DMS153 (cell line): ENCODE data around the gene FRMD4A.

Experiments used
- DNase-seq: peaks from one replicate; lab custom pipeline; 2025; lab: John Stamatoyannopoulos, UW

Gene FRMD4A

DNA sequence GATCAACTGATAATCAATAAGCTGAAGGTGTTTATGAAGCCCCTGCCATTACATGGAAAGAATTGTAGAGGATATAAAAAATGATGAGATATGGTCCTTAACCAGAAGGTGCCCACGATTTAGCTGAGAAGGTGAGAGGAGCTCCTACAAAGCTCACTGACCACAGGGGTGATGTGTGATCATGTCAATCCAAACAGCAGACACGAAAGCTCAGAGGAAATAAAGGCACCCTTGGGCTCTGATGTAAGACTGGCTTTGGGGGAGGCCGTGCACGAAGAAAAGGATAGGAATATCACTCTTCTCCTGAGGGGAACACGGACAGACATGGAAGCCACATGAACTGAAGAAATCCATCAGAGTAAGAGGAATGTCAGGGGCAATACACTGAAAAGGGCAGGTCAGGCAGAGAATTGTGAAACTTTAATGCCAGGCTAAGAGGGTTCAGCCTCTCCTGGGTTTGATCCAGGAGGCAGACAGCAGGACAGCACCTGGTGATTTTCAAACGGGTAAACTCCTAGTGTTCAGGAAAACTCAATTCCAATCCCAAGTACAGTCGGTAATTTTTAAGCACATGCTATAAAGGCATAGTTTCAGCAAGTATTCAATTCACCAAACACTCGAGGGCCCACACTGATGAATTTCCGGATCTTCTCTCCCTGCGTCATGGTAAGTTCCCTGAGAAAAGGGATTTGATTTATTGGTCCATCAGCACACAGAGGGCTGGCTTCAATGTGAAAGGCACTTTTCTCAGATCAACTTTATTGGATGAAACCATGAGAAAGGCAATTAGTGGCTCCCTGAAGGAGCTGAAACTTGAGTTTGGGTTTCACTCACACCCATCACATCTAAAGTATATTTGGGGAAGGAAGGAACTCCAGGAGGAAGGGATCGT, 580.2 kb downstream of the FRMD4A start:
- DNase-seq: no peak

DNA sequence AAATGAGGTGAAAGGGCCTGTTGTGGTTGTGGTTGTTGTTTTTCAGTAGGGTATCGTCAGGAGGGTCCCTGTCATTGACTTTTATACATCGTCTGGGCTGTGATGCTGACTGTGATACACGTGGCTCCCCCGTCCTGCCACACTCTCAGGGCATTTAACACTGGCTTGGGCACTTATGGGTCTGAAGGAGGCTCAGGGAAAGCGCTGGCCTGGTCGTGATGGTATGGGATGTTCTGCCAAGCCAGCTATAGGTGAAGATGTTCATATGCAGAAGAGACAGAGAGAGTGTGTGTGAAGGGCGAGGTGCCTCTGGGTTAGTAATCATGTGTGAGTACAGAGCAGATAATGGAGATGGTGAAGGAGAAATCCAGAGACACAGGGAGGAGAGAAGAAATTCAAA, 585.5 kb downstream of the FRMD4A start:
- DNase-seq: no peak

DNA sequence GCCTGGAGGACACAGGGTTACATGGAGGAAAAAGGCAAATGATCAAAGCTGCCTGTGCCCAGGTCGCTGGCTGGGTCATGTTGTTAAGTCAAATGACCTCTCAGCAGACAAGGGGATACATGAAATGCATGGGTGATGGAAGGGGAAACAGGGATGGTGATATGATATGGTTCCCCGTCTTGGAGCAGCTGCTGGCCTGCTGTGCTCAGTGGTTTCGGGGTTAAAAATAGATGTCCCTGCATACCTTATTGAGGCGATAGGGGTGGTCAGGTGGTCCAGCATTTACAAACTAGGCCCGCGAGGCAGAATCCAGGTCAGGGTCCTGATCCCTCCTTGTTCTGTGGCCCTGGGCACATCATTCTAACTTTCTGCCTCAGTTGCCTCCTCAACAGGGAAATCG, 586.8 kb downstream of the FRMD4A start:
- DNase-seq: no peak

DNA sequence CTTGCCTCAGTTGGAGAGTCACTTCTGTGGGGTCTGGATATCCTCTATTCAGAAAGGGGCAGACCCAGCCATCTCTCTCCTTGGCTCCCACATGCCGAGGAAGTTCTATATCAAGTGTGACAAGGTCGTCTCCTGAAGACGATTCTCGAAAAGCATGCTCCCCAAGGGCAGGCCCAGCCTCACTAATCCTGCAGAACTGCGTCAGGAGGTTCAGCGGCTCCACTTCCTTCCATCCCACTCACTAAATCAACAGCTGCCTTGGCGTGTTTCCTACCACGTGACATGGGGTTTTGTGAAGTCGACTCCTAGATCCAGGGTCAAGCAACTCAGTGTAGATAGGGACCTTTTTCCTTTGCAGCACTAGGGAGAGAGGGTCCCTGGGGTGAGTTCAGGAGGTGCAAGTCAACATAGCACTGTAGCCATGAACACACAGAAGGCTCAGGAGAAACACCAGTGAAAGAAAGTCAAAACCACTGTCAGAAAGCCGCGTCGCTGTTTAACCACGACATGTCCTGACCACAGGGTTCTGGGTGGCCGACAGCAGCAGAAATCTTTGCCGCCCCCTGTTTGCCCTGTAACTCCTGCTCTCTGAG, 587.5 kb downstream of the FRMD4A start:
- no peak for DNase-seq

DNA sequence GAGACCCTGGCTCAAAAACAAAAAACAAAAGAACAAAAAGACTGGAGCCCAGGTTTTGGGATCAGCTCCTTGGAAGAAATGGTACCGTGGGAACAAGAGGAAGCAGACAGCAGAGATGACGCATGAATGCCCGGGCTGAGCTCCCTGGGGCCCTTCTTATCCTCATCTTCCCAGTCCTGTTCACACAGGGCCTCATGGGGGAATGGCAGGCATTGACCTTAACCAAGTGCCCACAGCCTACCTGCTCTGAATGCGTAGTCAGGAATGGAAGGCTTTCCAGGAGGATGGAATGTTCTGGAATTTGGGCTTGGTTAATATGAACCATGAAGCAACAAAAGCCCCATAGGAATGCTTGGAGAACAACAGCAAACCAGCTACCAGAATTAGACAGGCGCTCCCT, 589.3 kb downstream of the FRMD4A start:
- no peak for DNase-seq

DNA sequence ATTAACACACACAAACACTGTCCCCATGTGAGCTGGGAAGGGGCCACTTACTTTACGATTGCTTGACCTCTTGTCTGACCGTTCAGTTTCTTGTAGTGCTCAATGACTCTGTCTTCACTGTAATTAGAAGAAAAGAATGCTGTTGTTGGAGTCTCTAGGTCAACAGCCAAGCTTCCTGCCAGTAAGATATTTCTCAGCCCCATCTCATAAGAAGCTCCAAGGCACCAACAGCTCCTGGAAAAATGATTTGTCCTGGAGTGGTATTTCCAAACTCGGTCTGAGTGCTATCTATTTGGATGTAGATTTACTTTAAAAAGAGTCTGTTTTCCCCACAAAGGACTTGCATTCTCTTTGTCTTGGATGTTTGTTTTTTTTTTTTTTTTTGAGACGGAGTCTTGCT, 590.3 kb downstream of the FRMD4A start:
- no peak for DNase-seq

DNA sequence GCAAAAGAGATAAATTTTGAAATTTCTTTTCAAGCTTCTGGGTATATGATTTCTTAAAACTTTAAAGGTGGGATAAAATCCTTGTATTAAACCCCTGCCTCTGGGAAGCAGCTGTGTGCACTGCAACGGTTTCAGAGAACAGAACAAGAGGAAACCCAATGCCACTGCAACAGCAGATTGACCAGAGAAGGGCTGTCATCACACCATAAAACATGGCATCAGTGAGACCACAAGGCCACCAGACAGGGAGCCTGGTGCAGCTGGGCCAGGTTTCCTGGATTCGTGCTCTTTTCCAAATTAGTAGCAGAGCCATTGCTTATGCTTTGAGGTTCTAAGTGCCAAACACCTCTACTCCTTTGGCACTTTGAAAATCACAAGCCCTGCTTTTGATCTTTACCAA, 591.5 kb downstream of the FRMD4A start:
- DNase-seq: no peak

DNA sequence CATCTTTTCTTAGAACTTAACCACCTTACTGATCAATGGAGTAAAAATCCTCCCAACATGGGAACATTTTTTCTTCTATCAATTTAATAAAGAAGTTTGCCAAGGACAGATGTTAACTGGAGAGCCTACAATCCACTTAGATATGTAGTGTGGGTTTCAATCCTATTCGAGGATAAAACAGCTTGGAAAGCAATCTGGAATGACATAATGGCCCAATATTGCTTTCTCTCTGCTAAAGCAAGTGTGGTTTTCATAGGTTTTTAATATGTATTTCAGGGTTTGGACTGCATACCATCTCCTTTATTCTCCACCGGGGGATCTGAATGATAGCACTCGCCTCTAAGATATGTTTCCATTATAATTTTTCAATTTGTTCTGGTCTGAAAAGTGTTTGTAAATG, 594.2 kb downstream of the FRMD4A start:
- DNase-seq: no peak

DNA sequence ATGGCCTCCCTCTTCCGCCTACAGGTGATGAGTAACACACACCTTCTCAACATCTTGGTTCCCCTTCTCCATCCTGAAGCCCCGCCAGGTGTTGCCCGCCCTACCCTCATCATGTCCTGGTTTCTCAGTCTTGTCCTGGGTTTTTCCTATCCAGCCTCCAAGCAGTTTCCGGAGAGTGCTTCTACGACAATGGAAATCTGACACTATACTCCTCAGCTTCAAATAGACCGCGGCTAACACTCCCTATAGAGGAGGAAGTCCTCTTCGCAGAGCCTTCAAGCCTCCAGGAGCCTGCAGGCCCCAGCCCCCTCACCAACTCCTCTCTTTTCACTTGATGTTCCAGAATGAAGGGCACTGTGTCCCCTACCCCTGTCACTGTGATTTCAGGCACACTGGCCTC, 596.6 kb downstream of the FRMD4A start:
- no peak for DNase-seq

DNA sequence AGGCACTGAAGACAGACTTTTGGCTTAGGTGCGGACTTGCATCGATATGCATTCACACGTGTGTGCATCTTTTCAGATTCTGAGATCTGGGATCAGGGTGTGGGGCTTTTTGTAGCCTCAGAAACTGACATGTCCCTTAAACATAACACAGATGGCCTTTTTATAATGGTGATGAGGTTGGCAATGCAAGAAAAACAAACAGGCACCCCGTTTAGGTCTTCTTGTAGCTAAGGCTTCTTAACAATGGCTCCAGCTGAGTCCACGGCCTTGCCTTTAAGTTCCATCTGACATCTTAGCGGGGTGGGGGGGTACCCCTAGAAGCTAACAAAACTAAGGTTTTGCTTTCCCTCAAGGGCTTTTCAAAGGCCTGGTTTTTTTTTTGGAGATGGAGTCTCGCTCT, 597.7 kb downstream of the FRMD4A start:
- DNase-seq: no peak

DNA sequence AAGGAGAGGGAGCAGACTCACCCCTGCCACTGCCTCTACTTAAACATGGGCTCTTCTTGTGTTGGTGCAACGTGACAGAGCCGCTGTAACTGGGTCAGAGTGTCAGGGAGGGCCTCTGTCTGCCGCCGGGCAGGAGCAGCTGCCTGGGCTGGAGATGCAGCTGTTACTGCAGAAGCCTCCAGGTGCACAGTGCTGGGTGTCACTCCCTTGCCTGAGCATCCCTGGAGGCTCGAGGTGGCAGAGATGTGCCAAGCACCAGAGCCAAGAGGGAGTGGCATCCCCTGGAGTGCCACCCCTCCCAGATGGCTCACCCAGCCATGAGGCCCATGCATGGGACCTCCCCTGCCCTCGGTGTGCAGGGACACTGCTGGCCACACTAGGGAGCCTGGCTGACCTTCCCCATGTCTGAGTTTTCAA, 598.3 kb downstream of the FRMD4A start:
- DNase-seq: no peak

DNA sequence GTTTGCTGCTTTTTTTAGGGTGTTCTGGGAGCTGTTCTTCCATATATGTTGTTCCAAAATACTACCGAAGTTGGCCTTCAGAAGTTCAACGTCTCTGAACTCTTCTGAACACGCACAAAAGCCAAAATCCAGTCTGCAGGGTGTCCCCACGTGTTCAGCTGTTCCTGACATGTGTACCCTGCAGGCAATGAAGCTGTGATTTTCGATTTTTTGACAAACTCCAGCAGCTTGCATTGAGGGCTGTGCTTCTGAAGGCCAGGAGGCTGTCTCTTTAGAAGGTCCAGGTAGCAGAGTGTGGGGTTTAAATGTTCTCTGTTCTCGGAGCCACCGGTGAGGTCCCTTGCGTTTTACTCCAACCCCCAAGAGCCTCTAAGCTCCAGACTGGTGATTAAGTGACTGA, 598.9 kb downstream of the FRMD4A start:
- no peak for DNase-seq

DNA sequence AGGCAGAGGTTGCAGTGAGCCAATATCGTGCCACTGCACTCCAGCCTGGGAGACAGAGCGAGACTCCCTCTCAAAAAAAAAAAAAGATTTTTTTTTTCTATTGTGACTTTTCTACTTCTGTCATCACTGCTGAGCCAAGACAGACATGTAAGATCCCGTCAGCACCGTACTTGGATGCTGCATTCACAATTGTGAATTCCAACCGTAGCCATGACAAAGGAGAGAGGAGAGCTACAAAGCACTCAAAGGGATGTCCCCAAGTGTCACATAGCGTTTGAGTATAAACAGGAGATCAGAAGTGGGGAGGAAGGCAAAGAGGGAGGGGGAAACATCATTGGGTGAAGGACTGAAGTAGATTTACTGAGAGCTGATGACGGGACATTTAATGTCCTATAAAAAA, 599.8 kb downstream of the FRMD4A start:
- DNase-seq: no peak

DNA sequence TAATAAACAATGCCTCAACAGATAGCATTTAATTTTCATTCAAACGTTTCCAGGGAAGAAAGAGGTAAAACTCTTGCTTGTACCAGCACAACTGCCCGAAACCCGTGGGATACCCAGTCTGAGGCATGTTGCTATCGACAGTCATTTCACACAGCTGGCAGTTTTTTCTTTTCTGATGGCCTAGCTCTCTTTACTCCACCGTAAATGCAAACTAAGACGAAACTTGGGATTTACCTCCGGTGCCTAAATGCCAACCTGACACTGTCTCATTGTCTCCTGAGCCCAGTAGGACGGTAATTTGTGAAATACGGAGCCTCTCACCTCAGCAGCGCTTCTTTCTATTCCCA, 600.4 kb downstream of the FRMD4A start:
- DNase-seq: no peak

DNA sequence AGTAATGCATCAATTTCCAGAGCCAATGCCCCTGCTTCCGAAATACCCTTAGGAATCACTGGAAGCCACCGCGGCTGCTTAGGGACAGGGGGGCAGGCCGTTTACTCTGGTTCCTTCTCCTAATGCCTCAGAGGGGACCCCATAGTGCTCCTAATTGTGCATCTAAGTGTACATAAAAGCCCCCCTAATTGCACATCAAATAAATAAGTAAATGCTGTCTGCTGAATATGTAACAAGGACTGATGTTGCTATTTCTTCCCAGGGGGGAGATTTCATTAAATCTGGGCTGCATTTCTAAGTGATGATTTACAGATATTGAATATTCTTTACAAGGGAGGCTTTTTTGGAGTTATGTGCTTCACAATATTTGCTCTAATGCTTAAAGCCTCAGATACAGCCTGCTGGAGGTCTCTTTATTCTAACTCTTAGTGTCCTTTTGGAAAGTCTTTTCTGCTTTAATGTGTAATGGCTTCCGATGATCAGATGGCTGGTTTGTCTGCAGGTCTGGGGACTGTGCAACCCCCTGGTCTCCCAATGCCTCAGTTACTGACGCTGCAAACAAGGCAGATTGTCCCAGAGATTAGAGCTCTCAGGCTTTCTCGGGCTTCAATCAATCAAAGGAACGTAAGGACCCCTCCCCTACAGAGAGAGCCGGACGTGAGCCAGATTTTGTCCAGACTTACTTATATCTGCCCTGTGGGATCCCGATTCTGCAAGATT, 601.0 kb downstream of the FRMD4A start:
- DNase-seq: no peak

DNA sequence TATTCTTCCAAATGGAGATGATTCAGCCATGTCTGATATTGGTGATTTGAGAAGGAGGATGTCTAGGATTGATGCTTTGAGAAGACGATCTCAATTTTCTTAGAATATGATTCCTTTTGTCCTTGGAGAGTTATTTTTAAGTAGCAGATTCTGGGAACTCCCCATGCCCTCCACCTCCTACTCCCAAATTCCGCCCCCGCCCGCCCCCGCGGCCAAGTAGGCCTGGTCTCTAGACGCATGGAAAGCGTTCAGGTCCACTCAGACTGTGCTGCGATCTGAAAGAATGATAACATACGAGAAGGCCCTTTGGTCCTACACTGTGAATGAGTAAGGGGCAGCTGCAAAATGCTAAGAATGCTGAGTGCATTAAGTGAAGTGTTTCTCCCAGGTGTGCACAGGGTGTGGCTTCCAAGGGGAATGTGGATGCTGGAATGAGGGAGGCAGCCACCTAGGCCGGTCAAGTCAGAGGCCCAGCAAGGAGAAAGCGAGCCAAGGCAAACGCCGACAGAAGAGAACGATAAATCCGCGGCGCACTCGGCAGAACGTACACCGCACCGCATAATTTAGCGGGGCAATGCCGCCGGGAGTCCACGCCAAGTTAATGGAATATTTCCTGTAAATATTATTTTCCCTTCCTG, 601.7 kb downstream of the FRMD4A start:
- DNase-seq: no peak

DNA sequence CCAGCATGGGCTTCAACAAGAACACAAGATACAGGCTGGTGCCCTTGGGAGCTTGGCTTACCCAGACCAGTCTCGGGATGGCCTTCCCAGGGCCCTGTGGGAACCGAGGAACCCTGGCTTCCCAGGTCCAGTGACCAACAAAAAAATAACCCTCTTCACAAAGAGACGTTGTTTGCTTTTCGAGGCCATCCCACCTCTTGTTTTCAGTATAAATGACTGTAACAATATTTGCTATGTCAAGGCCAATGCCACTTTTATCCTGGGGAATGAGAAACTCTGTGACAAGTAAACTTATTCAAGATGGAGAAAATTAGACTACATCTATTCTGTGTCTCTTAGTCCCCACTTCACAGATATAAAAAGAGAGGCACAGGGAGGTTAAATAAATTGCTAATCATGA, 605.1 kb downstream of the FRMD4A start:
- DNase-seq: no peak

DNA sequence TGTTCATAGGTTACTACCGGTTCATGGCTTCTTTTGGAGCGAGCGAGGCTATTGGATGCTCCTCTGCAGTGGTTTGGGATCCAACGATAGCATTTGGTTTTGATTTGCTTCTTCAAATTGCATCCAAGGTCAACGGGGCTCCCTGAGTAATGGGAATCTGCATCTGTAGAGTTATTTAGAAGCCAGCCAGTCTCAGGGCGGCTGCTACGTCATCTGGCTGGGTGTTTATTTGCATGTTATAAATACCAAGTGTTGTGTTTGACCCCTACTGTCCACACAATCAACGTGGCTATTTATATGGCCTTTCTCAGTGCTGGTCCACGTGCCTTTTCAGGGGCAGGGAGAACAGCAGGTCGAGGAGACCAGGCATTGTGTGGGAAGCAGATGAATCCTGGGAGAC, 606.2 kb downstream of the FRMD4A start:
- DNase-seq: no peak

DNA sequence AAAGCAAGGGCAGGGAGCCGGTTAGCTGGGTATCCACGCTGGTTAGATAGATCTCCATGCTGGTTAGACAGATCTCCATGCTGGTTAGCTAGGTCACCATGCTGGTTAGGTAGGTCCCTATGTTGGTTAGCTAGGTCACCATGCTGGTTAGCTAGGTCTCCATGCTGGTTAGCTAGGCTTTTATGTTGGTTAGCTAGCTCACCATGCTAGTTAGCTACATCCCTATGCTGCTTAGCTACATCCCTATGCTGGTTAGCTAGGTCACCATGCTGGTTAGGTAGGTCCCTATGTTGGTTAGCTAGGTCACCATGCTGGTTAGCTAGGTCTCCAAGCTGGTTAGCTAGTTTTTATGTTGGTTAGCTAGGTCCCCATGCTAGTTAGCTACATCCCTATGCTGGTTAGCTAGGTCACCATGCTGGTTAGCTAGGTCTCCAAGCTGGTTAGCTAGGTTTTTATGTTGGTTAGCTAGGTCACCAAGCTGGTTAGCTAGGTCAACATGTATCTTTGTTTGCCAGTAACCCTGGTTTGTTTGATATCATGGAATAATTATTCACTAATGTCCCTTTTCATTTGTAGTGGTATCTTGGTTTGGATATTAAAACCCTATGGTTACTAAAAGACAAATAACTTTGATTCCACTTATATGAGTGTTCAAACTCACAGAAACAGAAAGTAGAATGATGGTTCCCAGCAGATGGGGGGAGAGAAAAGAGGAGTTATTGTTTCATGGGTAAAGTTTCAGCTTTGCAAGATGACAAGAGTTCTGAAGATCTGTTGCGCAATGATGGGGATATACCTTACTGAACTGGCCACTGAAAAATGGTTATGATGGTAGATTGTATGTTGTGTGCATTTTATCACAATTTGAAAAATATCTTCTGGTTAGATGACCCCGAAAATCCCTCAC, 607.7 kb downstream of the FRMD4A start:
- no peak for DNase-seq

DNA sequence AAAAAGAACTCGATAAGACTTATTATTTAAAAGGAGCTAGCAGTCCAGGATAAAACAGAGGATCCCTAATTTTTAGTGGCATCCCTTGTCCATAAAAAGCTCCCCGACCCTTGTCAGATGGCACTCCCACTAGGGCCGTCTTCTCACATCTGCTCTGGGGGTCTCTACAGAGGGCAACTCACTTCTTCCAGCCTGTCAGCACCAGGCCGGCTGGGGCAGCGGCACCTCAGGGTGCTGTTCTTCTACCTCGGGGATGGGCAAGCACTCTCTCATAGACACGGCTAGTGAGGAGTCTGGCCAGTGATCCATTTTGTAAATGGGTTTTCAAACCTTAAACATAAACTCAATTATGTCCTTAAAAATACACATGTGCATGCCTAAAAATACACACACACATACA, 609.2 kb downstream of the FRMD4A start:
- no peak for DNase-seq

DNA sequence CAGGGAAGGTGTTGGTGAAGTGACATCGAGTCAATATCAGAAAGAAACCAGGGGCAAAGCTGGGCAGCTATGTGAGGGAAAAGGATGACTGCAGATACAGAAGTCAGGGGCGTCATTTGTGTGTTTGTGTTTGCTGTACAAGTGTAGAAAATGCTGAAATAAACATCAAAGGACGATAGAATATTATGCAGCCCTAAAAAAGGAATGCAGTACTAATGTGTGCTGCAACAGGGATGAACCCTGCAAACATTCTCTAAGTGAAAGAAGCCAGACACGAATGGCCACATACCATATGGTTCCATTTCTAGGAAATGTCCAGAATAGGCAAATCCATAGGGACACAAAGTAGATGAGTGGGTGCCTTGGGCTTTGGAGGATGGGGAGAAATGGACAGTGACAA, 610.0 kb downstream of the FRMD4A start:
- DNase-seq: no peak

DNA sequence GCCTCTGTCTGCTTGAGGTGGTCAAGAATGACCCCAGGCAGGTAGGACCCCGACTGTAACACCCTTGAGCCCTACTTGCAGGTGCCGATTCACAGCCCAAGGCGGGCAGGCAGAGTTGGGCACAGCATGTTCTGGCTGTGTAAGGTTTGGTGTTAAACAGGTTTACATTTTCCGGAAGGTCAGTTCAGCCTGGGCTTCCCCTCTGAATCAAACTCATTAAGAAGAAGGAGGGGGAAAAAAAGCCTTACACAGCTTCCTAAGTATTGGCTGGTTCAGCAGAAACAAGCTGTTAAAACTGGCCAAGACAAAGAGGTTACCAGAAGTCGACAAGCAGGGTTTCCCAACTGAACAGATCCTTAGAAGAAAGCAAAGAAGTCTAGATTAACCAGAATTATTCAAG, 611.3 kb downstream of the FRMD4A start:
- DNase-seq: no peak
